ENCODE data around the gene ZNF396.

Gene ZNF396

DNA sequence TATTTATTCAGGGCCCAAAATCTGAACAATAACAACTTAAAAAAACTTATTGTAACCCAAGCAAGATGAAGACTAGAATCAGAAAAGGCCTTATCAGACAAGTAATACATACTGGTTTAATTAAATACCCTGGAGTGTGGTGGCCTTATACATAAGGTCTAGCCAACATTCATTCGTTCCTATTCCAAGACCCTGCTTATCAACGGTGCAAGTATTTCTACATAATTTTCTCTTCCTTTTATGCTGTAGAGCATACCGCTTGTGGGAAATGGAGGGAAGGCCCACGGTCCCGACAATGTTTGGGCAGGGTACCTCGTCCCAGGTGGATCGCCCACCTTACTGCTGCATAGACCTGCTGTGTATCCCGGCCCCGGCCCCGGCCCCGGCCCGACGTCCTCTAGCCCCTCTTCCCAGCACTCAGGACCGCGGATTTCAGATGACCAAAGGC, 33.6 kb downstream of the ZNF396 start:
- no peaks in the 10 kb centered on the region for H3K27me3 ChIP-seq (ENCODE audit: insufficient read depth, low read length, poor library complexity)
- peak overlapping the region; percentile 64 to 78 for H3K4me3 ChIP-seq (ENCODE audit: low read depth in 1 of 2, low read length in 2 of 2)
- peak overlapping the region; percentile 90 for H3K27ac ChIP-seq (ENCODE audit: low read length)
- peak overlapping the region; percentile 79 for H3K9ac ChIP-seq (ENCODE audit: low read depth, low read length)
- H3K9me3 ChIP-seq (ENCODE audit: insufficient read depth, low read length, severe bottlenecking) = no peaks in the 10 kb centered on the region
- peaks cover 49% of the 10 kb centered on the region for H4K20me1 ChIP-seq (ENCODE audit: insufficient read depth, low read length)
- 0 out of 2 replicates have a peak overlapping the region, but pooled peaks have one; percentile 27 for H2AFZ ChIP-seq (ENCODE audit: low read depth, low read length)
- no peak for ATAC-seq (ENCODE audit: insufficient read depth, low read depth)
- H3K4me2 ChIP-seq (ENCODE audit: insufficient read depth, low read length) = peak overlapping the region; percentile 71
- H3K79me2 ChIP-seq (ENCODE audit: insufficient read depth, low read length) = peaks cover 61% of the 10 kb centered on the region
- TF ChIP-seq, protein P1, sequence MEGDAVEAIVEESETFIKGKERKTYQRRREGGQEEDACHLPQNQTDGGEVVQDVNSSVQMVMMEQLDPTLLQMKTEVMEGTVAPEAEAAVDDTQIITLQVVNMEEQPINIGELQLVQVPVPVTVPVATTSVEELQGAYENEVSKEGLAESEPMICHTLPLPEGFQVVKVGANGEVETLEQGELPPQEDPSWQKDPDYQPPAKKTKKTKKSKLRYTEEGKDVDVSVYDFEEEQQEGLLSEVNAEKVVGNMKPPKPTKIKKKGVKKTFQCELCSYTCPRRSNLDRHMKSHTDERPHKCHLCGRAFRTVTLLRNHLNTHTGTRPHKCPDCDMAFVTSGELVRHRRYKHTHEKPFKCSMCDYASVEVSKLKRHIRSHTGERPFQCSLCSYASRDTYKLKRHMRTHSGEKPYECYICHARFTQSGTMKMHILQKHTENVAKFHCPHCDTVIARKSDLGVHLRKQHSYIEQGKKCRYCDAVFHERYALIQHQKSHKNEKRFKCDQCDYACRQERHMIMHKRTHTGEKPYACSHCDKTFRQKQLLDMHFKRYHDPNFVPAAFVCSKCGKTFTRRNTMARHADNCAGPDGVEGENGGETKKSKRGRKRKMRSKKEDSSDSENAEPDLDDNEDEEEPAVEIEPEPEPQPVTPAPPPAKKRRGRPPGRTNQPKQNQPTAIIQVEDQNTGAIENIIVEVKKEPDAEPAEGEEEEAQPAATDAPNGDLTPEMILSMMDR (IDR thresholded peaks at IDR 0.05; ENCODE audit: borderline replicate concordance, extremely low read depth, low read length, poor library complexity, severe bottlenecking) = no peak
- no peak for TF ChIP-seq EZH2 (IDR thresholded peaks at IDR 0.05; ENCODE audit: borderline replicate concordance, low read depth, low read length, severe bottlenecking)
- DNase-seq = no peak
- H3K36me3 ChIP-seq (ENCODE audit: insufficient read depth, low read length) = peaks cover 38% of the 10 kb centered on the region
- peaks cover 31% of the 10 kb centered on the region for H3K4me1 ChIP-seq (ENCODE audit: insufficient read depth, low read length)

DNA sequence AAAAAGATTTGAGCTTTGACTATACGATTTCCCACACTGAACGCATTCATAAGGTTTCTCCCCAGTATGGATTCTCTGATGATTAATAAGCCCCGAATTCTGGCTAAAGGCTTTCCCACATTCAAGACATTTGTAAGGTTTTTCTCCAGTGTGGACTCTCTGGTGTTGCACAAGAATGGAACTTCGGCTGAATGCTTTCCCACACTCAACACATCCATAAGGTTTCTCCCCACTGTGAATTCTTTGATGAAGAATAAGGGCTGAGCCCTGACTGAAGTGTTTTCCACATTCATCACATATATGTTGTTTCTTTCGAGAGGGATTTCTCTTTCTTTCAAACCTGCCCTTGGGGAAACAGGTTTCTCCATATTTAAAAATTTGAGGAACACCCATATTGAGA, 39.9 kb downstream of the ZNF396 start:
- no peak overlapping the region for H3K9ac ChIP-seq (ENCODE audit: low read depth, low read length)
- peaks cover 53% of the 10 kb centered on the region for H3K79me2 ChIP-seq (ENCODE audit: insufficient read depth, low read length)
- H3K4me3 ChIP-seq (ENCODE audit: low read depth in 1 of 2, low read length in 2 of 2) = no peak overlapping the region
- no peaks in the 10 kb centered on the region for H3K27me3 ChIP-seq (ENCODE audit: insufficient read depth, low read length, poor library complexity)
- no peaks in the 10 kb centered on the region for H3K9me3 ChIP-seq (ENCODE audit: insufficient read depth, low read length, severe bottlenecking)
- DNase-seq = no peak
- H2AFZ ChIP-seq (ENCODE audit: low read depth, low read length) = no peak overlapping the region
- ATAC-seq (ENCODE audit: insufficient read depth, low read depth) = no peak
- H3K4me2 ChIP-seq (ENCODE audit: insufficient read depth, low read length) = no peak overlapping the region
- no peak overlapping the region for H3K27ac ChIP-seq (ENCODE audit: low read length)
- peaks cover 8% of the 10 kb centered on the region for H3K4me1 ChIP-seq (ENCODE audit: insufficient read depth, low read length)
- peaks cover 55% of the 10 kb centered on the region for H4K20me1 ChIP-seq (ENCODE audit: insufficient read depth, low read length)
- H3K36me3 ChIP-seq (ENCODE audit: insufficient read depth, low read length) = peaks cover 93% of the 10 kb centered on the region
- no peak for TF ChIP-seq EZH2 (IDR thresholded peaks at IDR 0.05; ENCODE audit: borderline replicate concordance, low read depth, low read length, severe bottlenecking)

DNA sequence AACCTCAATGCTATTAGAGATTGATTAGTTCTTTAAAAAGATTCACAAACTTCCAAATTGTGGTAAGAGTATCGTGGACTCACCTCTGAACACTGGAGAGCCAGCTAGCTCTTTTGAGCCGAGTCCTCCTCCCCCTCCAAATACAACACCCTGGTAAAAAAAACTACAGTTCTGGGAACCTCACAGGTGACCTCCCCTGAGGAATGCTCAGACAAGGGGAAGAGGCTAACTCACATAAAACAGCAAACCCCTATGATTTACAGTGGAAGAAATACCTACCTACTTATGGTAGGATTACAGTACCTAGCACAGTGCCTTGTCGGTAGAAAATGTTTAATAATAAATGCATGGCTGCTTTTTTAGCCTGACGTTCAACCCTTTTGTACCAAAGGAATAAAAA, 41.3 kb downstream of the ZNF396 start:
- Histone ChIP-seq H3K4me2 (ENCODE audit: insufficient read depth, low read length) (no peak overlapping the region), H3K79me2 (ENCODE audit: insufficient read depth, low read length) (peaks cover 39% of the 10 kb centered on the region), H3K4me3 (ENCODE audit: low read depth in 1 of 2, low read length in 2 of 2) (no peak overlapping the region), H2AFZ (ENCODE audit: low read depth, low read length) (no peak overlapping the region), H4K20me1 (ENCODE audit: insufficient read depth, low read length) (peaks cover 43% of the 10 kb centered on the region), H3K27me3 (ENCODE audit: insufficient read depth, low read length, poor library complexity) (no peaks in the 10 kb centered on the region), H3K9ac (ENCODE audit: low read depth, low read length) (no peak overlapping the region), H3K36me3 (ENCODE audit: insufficient read depth, low read length) (peaks cover 93% of the 10 kb centered on the region), H3K4me1 (ENCODE audit: insufficient read depth, low read length) (peaks cover 4% of the 10 kb centered on the region; the same call in 1 of the 2 replicates), H3K27ac (ENCODE audit: low read length) (no peak overlapping the region), H3K9me3 (ENCODE audit: insufficient read depth, low read length, severe bottlenecking) (no peaks in the 10 kb centered on the region)
- DNase-seq (no peak), ATAC-seq (ENCODE audit: insufficient read depth, low read depth) (no peak)
- TF ChIP-seq, protein P1 (IDR thresholded peaks at IDR 0.05; ENCODE audit: borderline replicate concordance, extremely low read depth, low read length, poor library complexity, severe bottlenecking) = no peak
- no peak for TF ChIP-seq EZH2 (IDR thresholded peaks at IDR 0.05; ENCODE audit: borderline replicate concordance, low read depth, low read length, severe bottlenecking)

DNA sequence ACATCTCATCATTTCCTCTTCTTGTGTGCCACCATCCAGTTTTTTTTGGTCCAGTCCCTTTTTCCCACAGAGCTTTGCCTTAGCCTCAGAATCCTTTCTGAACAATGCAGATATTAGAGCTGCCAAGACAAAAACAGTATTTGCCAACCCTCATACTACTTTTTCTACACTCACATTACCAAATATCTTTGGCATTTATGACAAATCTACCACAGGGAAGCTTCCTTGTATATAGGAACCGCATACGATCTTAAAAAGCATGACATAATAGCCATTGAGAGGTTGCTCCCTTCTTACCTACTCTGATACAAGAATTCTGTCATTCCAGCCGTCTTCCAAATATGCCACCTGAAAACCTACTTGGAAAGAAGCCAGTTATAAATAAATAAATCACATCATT, 42.3 kb downstream of the ZNF396 start:
- Histone ChIP-seq H3K27me3 (ENCODE audit: insufficient read depth, low read length, poor library complexity) (no peaks in the 10 kb centered on the region), H2AFZ (ENCODE audit: low read depth, low read length) (no peak overlapping the region), H3K36me3 (ENCODE audit: insufficient read depth, low read length) (peaks cover 83% of the 10 kb centered on the region), H3K9me3 (ENCODE audit: insufficient read depth, low read length, severe bottlenecking) (no peaks in the 10 kb centered on the region), H3K9ac (ENCODE audit: low read depth, low read length) (no peak overlapping the region), H3K27ac (ENCODE audit: low read length) (no peak overlapping the region), H3K4me1 (ENCODE audit: insufficient read depth, low read length) (no peaks in the 10 kb centered on the region), H4K20me1 (ENCODE audit: insufficient read depth, low read length) (peaks cover 33% of the 10 kb centered on the region; the same call in 1 of the 2 replicates), H3K79me2 (ENCODE audit: insufficient read depth, low read length) (peaks cover 29% of the 10 kb centered on the region), H3K4me3 (ENCODE audit: low read depth in 1 of 2, low read length in 2 of 2) (no peak overlapping the region), H3K4me2 (ENCODE audit: insufficient read depth, low read length) (no peak overlapping the region)
- no peak for TF ChIP-seq EZH2 (IDR thresholded peaks at IDR 0.05; ENCODE audit: borderline replicate concordance, low read depth, low read length, severe bottlenecking)
- TF ChIP-seq, protein P1 (IDR thresholded peaks at IDR 0.05; ENCODE audit: borderline replicate concordance, extremely low read depth, low read length, poor library complexity, severe bottlenecking) = no peak
- ATAC-seq (ENCODE audit: insufficient read depth, low read depth) (no peak), DNase-seq (no peak)

Data from DND-41 (cell line).